ENCODE data around the gene CMTM6.
A peak's percentile ranks its signal among the peaks of the same experiment; 100 is the strongest.
"Not testable (repeated sequence)": the region's sequence is repeated elsewhere in the genome, so short reads cannot be mapped to it uniquely, and the experiment has no call there.

CMTM6 gene

DNA sequence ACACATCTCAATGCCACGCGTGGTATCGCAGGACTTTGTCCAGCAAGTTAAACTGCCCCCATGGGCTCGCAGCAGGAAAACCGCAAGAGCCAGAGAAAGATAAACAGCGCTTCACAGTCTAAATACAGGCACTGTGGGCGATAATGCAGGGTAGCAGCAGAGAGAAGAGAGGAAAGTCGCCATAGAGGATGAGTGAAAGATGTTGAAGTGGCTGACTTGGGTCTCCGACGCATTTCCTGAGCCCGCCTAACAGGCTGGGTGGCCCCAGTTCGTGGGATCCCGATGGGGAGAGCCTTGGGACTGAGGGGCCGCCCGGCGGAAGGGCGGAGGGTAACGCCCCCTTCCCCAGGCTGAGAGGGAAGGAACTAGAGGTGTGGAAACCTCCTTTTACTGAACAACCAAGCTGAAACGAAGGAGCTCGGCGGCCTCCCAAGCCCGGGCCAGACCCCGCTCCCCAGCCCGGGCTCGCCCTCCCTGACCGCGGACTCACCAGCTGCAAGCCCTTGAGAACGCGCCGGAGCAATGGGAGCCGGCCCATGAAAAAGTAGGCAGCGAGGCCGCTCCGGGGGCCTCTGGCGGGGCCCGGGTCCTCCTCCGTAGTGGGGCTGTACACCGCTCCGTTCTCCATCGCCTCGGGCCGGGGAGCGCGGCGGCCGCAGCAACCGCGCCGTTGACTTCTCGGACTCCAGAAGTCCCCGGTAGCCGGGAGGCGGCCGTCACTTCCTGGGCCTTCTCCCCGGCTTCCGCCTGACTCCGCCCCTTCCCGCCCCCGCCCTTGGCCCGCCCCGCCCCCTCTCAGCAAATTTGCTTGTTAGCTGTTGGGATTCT lies at the start of gene CMTM6:
Gene CMTM6, minus strand, starts transcription at position 735 of the 828 bp plus-strand sequence. Its CDS starts 107 bp downstream, at position 628.
- peak; percentile 93 for DNase-seq (ENCODE audit: low spot score)

DNA sequence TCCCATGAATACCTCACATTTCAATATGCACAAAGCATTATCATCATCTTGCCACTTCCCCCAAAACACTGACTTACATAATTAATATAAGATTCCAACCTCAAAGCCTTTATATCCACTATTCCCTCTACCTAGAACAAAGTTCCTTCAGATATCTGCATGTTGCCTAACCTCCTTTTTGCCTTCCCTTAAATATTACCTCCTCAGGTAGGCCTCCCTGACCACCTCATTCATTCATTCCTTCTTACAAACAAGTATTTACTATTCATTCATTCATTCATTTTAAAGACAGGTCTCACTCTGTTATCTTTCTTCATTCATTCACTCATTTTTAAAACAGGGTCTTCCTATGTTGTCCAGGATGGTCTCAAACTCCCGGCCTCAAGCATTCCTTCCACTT lies 49.4 kb upstream of the CMTM6 start:
- no peak for DNase-seq (ENCODE audit: low spot score)

DNA sequence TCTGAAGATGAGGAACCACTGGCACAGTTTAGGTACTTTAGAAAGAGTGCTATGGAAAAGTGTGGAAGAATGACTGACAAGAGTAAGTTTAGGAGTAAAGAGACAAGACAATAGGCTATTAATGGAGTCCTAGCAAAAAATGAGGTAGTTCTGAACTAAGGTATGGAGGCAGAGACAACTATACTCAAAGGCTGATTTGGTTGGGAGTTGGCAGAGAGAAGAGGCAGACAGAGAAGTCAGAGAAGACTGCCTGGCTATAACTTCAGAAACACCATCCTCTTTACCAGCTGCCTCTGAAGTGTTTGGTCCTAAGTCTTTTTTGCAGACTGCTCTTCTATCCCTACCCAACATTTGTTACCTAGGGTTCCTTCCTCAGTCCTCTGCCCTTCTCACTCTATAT lies 48.8 kb upstream of the CMTM6 start:
- no peak for DNase-seq (ENCODE audit: low spot score)

DNA sequence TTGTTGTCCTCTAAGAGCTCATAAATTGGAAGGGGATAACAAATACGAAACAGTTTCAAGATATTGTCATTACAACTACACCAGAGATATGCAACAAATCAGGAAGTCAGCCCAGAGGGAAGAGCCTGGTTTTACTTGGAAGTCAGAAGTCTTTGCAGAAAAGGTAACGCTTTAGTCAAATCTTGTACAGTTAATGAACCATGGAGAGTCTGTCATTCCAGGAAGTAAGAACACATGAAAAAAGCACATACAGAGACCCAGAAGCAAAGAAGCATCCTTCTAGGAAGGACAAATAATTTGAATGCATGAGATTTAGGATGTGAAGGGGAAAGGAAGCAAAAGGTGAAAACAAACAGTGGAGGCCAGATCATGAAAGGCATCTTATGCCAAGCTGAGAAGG lies 48.4 kb upstream of the CMTM6 start:
- DNase-seq (ENCODE audit: low spot score): peak; percentile 9

GRCh38 chr3:32545305-32545704 lies 42.7 kb upstream of the CMTM6 start:
- no peak for DNase-seq (ENCODE audit: low spot score)

DNA sequence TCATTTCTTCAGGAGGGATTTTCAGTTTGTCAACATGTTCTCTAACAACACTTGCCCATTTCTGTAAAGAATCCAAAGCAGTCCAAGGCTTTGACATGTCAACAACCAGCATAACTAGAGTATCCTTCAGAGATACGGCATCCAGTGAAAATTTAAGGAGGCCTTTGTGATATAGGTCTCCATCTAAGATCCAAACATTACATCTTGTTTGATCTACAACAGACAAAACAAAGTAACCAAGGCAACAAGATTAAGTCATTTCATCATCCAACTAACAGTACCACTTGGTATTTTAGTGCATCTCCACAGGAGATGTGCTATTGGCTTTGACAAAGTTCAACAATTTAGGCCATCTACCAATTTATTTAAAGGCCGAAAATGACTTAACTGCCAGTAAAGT lies 42.2 kb upstream of the CMTM6 start:
- DNase-seq (ENCODE audit: low spot score): no peak

- DNase-seq (ENCODE audit: low spot score): no peak
These were observed 40.2 kb upstream of the CMTM6 start for GRCh38 chr3:32542807-32543206.

DNA sequence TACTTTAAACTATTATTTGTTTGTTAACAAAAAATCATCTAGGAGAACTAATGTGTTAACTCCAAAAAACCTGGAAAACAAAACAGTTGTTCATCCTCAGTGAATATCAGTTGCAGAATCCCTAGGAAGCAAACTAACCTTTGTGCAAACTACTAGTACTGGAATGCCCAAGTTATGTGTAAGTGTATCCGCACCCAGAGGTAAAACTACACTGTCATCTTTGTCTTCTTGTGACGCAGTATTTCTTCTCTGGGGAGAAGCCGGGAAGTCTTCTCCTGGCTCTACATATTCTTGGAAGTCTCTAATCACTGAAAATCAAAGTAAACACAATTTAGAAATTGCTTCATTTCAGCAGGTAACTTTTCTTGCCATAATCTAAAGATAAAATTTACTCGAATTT lies 38.2 kb upstream of the CMTM6 start:
- no peak for DNase-seq (ENCODE audit: low spot score)

DNA sequence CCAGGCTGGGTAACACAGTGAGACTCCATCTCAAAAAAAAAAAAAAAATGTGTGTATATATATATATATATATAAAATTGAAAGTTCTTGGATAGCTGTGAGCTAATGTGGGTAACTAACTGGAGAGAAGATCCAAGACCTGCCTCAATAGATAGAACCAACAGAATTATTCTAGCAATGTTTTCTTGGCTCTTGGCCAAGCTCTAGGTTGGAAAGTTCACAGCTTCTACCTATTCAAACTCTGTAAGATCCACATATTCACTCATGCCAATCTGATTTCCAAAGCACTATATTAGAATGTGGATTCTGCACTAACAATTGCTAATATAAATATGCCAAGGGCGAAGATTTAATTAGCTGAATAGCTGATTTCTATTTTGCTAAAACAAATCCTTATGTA lies 29.8 kb upstream of the CMTM6 start:
- DNase-seq (ENCODE audit: low spot score): no peak

DNA sequence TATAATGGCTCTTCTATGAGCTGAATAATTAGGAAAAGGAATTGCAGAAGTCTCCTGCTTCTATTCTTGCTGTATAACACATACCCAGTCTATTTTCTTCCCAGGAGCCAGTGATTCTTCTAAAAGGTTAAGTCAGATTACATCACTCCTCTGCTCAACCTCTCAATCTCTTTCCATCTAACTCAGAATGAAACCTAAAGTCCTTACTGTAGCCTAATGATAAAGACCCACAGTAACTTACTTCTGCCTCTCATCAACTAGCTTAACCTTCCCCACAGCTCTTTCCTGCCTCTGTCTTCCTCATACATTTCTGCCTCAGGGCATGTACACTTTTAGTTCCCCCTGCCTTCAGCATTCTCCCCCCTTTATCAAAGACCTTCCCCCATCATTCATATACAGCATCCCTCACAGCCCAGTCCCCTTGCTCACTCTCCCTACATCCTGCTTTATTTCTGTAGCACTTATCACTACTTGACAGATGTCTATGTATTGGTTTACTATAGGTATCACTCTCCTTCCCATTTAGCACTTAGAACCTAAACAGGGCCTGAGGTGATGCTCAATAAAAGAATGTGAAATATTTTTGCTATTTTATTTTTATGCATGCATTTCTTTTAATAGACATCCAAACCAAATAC lies 28.5 kb upstream of the CMTM6 start:
- DNase-seq (ENCODE audit: low spot score): no peak

- DNase-seq (ENCODE audit: low spot score): no peak
These were observed 23.1 kb upstream of the CMTM6 start for GRCh38 chr3:32525720-32526119.

DNA sequence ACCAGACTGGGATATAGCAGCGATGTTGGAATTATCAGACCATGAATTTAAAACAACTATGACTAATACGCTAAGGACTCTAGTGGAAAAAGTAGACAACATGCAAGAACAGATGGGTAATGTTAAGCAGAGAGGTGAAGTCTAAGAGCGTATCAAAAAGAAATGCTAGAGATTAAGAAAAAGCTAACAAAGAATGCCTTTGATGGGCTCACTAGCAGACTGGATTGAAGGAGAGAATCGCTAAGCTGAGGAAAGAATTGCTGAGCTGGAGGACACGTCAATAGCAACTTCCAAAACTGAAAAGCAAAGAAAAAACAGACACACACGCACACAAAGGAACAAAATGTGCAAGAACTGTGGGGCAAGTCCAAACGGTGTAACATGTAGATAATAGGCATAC lies 20.0 kb upstream of the CMTM6 start:
- no peak for DNase-seq (ENCODE audit: low spot score)

GRCh38 chr3:32518921-32519320 lies 16.3 kb upstream of the CMTM6 start:
- DNase-seq (ENCODE audit: low spot score): not testable (repeated sequence)

DNA sequence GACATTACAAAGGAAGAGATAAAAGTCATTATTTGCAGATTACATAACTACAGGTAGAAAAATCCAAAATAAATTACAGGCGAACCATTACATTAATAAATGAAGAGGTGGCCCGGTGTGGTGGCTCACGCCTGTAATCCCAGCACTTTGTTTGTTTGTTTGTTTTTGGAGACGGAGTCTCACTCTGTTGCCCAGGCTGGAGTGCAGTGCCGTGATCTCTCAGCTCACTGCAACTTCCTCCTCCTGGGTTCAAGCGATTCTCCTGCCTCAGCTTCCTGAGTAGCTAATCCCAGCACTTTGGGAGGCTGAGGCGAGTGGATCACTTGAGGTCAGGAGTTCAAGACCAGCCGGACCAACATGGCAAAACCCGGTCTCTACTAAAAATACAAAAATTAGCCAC lies 14.1 kb upstream of the CMTM6 start:
- DNase-seq (ENCODE audit: low spot score): not testable (repeated sequence)

DNA sequence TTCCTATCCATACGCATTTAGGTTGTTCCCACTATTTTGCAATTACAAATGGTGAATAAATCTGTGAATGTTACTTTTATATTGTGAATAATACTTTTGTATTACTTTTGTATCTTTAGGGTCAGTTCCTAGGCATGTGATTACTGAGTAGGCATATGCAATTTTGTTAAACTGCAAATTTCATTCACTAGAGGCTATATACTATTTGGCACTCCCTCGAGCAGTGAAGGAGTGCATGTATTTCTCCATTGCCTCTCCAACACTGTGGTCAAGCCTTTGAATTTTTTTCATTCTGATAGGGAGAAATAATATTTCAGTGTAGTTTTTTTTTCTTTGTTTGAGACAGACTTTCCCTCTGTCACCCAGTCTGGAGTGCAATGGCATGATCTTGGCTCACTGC lies 8.4 kb upstream of the CMTM6 start:
- no peak for DNase-seq (ENCODE audit: low spot score)

DNA sequence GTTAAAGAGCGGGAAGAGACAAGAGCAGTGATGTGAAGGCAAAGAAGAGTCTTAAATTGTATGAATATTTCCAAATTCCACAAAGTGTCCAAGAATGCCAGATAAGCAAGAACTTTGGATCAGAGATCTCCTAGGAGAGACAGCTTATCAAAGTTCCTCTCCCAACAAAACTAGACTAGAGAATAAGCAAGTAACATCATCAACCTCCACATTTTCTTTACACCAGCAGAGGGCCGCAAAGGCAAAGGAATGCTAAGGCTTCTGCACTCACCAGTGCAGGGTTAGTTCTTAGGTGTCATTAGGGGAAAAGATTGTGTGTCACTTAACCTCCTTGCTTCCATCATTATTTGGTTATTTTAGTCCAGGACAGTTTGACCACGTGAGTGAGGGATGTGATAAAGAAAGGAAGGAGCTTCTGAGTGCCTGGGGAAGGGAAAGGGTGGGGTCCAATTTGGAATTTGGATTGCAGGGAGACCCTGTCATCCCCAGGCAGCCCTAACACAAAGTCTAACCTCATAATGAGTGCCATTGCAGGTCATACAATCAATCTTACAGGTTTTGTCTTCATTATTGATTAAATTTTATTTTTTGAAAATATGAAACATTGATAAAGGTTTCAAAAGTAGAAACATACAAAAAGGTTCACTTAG lies 7.5 kb upstream of the CMTM6 start:
- DNase-seq (ENCODE audit: low spot score): peak; percentile 73

GRCh38 chr3:32508711-32509110 lies 6.1 kb upstream of the CMTM6 start:
- DNase-seq (ENCODE audit: low spot score): no peak

GRCh38 chr3:32506466-32506865 lies 3.8 kb upstream of the CMTM6 start:
- DNase-seq (ENCODE audit: low spot score): no peak

DNA sequence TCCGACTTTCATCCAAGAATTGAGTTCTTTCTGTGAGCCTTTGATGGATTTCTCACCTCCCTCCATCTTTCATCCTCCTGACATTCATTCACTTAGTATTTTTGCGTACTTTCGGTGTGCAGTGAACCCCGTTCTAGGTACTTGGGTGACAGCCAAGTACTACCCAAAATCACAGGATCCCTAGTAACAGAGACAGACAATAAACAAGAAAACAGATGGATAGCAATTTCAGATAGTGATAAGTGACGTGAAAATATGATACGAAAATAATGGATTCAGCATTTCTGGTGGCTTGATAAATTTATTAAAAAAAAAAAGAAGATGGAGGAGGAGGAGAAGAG lies 264 bp upstream of the CMTM6 start:
- DNase-seq (ENCODE audit: low spot score): no peak

DNA sequence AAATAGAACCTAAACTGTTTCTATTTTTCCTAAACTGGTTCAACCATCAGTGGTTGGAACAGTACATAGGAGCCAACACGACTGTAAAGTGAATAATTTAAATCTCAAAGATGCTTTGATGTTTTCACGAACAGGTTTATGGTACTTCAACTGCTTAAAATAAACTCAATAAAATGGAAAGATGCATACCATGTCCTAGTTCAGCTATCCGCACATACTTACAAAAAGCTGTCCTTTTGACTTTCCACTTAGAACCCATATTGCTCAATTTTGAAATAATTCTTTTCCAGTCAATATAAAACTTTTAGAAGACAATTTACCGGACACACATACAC lies 902 bp downstream of the CMTM6 start:
- DNase-seq (ENCODE audit: low spot score): no peak

DNA sequence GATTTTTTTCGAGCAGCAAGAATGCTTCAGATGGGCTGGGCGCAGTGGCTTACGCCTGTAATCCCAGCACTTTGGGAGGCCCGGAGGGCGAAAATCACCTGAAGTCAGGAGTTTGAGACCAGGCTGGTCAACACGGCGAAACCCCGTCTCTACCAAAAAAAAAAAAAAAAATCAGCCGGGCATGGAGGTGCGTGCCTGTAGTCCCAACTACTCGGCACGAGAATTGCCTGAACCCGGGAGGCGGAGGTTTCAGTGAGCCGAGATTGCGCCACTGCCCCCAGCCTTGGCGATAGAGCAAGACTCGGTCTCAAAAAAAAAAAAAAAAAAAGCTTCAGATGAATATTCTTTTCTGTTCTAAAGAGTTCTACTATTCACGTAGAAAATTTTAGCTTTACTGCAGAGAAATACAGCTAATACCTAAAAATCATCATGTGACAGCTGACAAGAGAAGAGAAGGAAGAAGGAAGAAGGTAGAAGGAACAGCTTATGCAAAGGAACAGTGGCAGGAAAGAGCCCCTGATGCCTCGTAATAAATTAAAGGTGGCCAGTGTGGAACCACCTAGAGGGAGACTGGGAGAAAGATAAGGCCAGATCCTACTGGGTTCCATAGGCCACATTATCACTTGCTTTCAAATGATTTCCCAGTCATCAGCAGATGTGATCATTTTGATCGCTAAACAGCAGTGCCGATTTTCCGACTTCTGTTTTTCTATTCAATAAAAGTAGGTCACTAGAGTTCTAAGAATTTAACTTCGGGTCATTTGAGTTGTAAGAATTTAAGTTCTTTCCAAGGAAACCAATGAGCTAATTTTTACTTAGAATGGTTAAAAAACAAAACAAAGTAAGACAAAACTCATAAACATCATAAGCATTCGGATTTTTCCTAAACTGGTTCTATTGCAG lies 1.5 kb downstream of the CMTM6 start:
- no peak for DNase-seq (ENCODE audit: low spot score)

GRCh38 chr3:32500231-32500630 lies 2.4 kb downstream of the CMTM6 start:
- no peak for DNase-seq (ENCODE audit: low spot score)
